Immature natural killer cell (primary cell): ENCODE results near the gene ZDHHC19. TPM values are rescaled to one million over a fixed set of nuclear protein-coding genes. Genes with fewer than 3 reads are reported as not detected.

Experiments
- DNase-seq, 3 donors: peaks; one replicate each; pipeline ENCODE4 v3.0.0; 2022; ENCODE audit warnings: mixed read lengths in 1 of 3
- H3K27ac Mint-ChIP-seq, 6 donors: one replicate each; pipeline ENCODE4 v1.8.0; 2020; ENCODE audit warnings: mixed read lengths in 6 of 6, mild to moderate bottlenecking in 5 of 6, inconsistent platforms in 4 of 6, moderate library complexity in 3 of 6
- H3K27me3 Mint-ChIP-seq, 3 donors: one replicate each; pipeline ENCODE4 v1.8.0; 2020 to 2021; ENCODE audit warnings: low read depth in 3 of 3, mild to moderate bottlenecking in 3 of 3, mixed read lengths in 3 of 3, moderate library complexity in 3 of 3, inconsistent platforms in 1 of 3
- H3K36me3 Mint-ChIP-seq, 3 donors: one replicate each; pipeline ENCODE4 v1.8.0; 2020; ENCODE audit warnings: mixed read lengths in 3 of 3, inconsistent platforms in 2 of 3, mild to moderate bottlenecking in 2 of 3
- H3K4me1 Mint-ChIP-seq, 2 donors: one replicate each; pipeline ENCODE4 v1.8.0; 2020; ENCODE audit warnings: inconsistent platforms in 2 of 2, mild to moderate bottlenecking in 2 of 2, mixed read lengths in 2 of 2, moderate library complexity in 1 of 2
- H3K4me3 Mint-ChIP-seq, 5 donors: one replicate each; pipeline ENCODE4 v1.8.0; 2020; ENCODE audit warnings: mild to moderate bottlenecking in 5 of 5, mixed read lengths in 5 of 5, inconsistent platforms in 3 of 5, moderate library complexity in 3 of 5
- H3K9me3 Mint-ChIP-seq, 6 donors: one replicate each; pipeline ENCODE4 v1.8.0; 2020; ENCODE audit warnings: mild to moderate bottlenecking in 6 of 6, mixed read lengths in 6 of 6, inconsistent platforms in 4 of 6, moderate library complexity in 3 of 6
- polyA plus RNA-seq, 3 donors: library from polyadenylated mRNA; unstranded; fragments of 300-500 nt; fragmentation: Illumina TruSeq; gene quantifications; one replicate each; pipeline ENCODE4 v1.2.3, GENCODE V29; 2021

Gene ZDHHC19
- polyA plus RNA-seq, 3 donors from 2014 or later = not detected

DNA sequence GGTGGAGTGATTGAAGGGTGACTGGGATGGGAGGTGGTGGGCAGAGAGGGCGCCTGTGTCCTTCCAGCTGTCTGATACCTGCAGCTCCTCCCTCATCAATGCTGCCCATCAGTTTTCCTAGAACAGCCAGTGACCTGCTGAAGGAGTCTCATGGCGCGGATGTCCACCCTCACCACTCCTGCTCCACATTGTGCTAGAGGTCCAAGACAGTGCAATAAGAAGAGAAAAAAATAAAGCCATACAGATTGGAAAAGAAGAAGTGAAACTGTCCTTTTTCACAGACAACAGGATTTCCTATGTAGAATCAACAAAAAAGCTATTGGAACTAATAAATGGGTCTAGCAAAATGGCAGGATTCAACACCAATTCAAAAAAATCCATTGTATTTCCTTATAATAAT, 7.4 kb downstream of the ZDHHC19 start:
- H3K27ac Mint-ChIP-seq = no peak overlapping the region

DNA sequence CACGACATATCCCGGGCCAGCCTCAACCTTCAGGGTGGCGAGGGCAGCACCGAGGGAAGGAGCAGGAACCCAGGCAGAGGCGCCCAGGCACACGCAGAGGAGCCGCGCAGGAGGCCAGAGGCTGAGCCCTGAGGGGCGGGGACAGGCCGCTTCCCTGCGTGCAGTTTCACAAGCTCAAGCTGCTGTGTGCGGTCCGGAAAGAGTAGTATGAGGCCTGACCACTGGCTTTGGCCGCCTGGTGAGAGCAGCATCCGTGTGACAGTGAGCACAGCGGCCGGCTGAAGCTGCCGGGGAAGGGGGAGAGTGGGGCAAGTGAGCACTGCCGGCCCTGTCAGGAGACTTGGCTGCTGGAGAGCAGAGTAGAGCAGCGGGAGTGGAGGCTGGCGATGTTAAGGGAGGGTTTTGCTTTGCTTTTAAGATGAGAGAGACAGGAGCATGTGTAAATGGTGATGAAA, 8.7 kb downstream of the ZDHHC19 start:
- H3K4me3 Mint-ChIP-seq = peak overlapping the region in 3 of 5 donors; percentile 15 to 65 (median 59)

More for the DNA sequence above, 7.4 kb downstream of the ZDHHC19 start:
- Mint-ChIP-seq H3K27me3 (peaks cover 2 to 5% (median 5%) of the 10 kb centered on the region in 3 donors), H3K4me3 (no peak overlapping the region), H3K4me1 (peaks cover 11 to 14% of the 10 kb centered on the region in 2 donors), H3K36me3 (no peaks in the 10 kb centered on the region), H3K9me3 (no peaks in the 10 kb centered on the region)
- DNase-seq = no peak

DNA sequence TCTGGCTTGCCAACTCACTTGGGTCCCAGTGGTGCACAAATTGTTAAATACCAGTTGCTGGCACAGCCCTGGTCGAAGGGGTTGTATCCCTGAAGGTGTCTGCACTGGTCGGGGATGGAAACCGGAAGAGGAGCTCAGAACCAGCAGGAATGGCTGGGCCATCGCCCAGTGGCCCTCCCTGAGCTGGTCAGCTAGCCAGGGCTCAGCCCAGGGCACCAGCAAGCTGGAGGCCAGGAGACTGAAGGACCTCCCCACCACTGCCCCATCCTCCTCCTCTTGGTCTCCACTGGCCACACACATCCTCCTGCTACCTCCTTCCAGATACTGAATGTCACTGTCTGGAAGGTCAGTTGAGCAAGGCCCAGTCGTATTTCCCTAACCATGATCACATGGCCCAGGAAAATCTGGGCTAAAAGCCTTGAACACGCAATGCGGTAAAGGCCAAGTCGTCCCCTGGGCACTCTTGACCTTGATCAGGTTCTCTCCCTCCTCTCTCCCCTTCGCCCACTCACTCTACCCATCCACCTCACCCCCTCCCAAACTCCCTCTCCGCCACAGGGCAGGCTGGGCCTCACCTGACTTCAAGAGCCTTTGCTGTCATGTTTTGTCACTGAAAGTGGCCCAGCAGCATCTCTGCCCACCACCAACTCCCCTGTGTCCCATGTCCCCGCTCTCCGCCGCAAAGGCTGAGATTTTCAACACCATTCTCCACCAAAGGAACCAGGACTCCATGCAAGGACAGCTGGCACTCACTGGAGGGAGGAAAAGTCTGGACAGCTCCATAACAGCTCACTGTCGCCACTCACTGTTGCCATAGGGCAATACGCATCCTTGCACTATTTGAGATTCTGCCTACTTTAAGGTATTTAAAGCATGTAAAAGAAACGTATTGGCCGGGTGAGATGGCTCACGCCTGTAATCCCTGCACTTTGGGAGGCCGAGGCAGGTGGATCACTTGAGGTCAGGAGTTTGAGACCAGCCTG, 12.1 kb downstream of the ZDHHC19 start:
- H3K9me3 Mint-ChIP-seq = no peaks in the 10 kb centered on the region
- no peak for DNase-seq
- H3K36me3 Mint-ChIP-seq = no peaks in the 10 kb centered on the region
- H3K4me3 Mint-ChIP-seq = no peak overlapping the region
- peaks cover 3 to 6% (median 3%) of the 10 kb centered on the region in 3 donors for H3K27me3 Mint-ChIP-seq
- H3K27ac Mint-ChIP-seq = no peak overlapping the region
- peaks cover 6% of the 10 kb centered on the region in 2 donors for H3K4me1 Mint-ChIP-seq

More for the DNA sequence above, 8.7 kb downstream of the ZDHHC19 start:
- peak in 1 of 3 donors; percentile 15 for DNase-seq
- Mint-ChIP-seq H3K27ac (peak overlapping the region in 2 of 6 donors; percentile 5 to 58), H3K9me3 (no peaks in the 10 kb centered on the region), H3K36me3 (no peaks in the 10 kb centered on the region), H3K27me3 (peaks cover 2 to 5% (median 3%) of the 10 kb centered on the region in 3 donors), H3K4me1 (peaks cover 11% of the 10 kb centered on the region in 2 donors)

DNA sequence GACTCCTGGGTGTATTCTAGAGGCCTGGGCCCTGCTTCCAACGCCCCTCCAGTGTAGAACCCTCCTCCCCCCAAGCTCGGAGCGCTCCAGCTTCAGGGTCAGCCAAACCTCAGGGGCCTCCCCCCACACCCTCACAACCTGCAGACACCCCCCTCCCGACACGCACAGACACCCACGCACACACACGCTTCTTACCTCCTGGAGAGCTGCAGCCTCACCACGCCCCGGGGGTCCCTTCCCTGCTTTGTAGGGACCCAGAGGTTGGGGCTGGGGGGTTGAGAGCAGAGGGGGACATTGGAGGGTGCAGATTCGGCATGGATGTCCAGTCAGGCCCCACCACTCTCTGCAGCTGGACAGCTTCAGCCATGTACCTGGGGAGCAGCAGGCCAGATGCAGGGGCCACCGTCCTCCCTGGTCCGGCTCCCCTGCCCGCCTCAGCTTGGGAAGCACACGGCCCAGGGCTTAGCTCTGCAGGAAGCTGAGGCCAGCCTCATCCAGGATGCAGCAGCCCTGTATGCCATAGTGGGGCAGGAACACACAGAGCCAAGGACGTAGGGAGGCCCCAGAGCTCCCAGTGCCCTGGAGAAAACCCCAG, 13.0 kb downstream of the ZDHHC19 start:
- H3K27me3 Mint-ChIP-seq = peaks cover 0 to 5% (median 3%) of the 10 kb centered on the region in 3 donors
- H3K4me1 Mint-ChIP-seq = peaks cover 6% of the 10 kb centered on the region in 2 donors
- no peaks in the 10 kb centered on the region for H3K36me3 Mint-ChIP-seq
- no peak overlapping the region for H3K27ac Mint-ChIP-seq
- no peak overlapping the region for H3K4me3 Mint-ChIP-seq
- no peak for DNase-seq
- no peaks in the 10 kb centered on the region for H3K9me3 Mint-ChIP-seq

DNA sequence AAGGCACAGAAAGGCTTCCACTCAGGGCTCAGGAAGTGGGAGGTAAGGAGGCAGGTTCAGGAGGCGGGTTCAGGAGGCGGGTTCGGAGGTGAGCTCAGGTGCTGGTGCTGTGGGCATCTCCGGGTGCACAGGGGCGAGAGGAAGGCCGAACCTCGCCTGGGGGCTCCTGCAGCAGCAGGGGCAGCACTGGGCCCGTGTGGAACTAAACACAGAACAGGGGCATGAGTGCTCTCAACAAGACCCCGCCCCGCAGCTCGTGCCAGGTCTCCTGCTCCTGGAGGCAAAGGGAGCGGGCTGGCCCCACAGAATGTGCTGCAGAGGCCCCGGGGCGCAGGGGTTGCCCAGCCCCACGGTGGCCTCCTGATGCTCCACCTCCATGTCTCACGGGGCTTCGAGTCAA, 13.7 kb downstream of the ZDHHC19 start:
- Mint-ChIP-seq H3K9me3 (no peaks in the 10 kb centered on the region), H3K27me3 (peaks cover 0 to 5% (median 3%) of the 10 kb centered on the region in 3 donors)
- no peak for DNase-seq

DNA sequence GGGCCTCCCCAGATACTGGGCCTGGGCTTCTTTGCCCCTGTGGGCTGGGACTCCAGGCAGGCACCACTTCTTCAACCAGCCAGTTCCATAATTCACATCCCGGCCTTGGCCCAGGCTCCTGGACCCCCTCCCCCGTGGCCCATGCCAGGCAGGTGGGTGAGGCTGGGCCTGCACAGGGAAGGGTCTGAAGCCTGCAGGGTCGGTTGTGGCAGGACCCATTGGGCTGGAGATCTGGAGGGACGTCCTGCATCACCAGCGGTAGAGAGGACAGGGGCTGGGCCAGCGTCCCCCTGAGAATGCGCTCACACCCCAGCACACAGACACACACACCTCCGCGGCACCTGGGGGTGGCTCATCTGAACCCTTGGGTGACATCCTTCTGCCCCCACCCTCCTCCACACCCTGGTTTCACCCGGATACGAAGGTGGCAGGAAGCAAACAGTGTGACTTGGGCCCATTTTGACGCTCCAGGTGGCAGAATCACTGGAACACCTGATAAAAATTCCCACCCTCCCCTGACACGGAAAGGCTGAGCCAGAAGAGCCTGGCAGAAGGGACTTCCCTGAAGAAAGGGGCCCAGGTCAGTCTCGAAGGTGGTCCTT, 15.4 kb downstream of the ZDHHC19 start:
- no peak for DNase-seq
- no peak overlapping the region for H3K4me3 Mint-ChIP-seq
- no peaks in the 10 kb centered on the region for H3K36me3 Mint-ChIP-seq
- no peaks in the 10 kb centered on the region for H3K4me1 Mint-ChIP-seq
- H3K9me3 Mint-ChIP-seq = no peaks in the 10 kb centered on the region
- H3K27ac Mint-ChIP-seq = no peak overlapping the region
- peaks cover 0 to 5% (median 0%) of the 10 kb centered on the region in 3 donors for H3K27me3 Mint-ChIP-seq

More for the DNA sequence above, 13.7 kb downstream of the ZDHHC19 start:
- Mint-ChIP-seq H3K4me3 (no peak overlapping the region), H3K27ac (no peak overlapping the region), H3K4me1 (peaks cover 2 to 3% of the 10 kb centered on the region in 2 donors), H3K36me3 (no peaks in the 10 kb centered on the region)

DNA sequence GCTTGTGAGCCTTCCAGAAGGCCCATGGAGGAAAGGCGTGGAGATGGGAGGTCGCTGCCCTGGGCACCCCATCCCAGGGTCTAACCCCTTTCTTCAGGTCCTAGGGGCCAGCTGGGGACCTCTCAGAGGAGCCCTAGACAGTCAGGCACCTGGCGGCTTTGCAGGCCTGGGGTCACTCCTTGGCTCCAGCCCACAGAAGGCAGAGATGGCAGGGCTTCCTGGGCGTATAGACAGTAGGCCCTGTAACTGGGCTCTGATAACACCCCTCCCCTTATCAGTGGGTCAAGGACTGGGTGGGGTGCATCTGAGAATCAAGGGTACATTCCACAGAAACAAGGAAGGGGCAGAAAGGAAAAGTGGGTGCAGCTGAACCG, 16.7 kb downstream of the ZDHHC19 start:
- Mint-ChIP-seq H3K27me3 (peaks cover 0 to 5% (median 0%) of the 10 kb centered on the region in 3 donors), H3K27ac (no peak overlapping the region), H3K4me3 (no peak overlapping the region), H3K36me3 (no peaks in the 10 kb centered on the region), H3K4me1 (no peaks in the 10 kb centered on the region), H3K9me3 (no peaks in the 10 kb centered on the region)
- DNase-seq = no peak

DNA sequence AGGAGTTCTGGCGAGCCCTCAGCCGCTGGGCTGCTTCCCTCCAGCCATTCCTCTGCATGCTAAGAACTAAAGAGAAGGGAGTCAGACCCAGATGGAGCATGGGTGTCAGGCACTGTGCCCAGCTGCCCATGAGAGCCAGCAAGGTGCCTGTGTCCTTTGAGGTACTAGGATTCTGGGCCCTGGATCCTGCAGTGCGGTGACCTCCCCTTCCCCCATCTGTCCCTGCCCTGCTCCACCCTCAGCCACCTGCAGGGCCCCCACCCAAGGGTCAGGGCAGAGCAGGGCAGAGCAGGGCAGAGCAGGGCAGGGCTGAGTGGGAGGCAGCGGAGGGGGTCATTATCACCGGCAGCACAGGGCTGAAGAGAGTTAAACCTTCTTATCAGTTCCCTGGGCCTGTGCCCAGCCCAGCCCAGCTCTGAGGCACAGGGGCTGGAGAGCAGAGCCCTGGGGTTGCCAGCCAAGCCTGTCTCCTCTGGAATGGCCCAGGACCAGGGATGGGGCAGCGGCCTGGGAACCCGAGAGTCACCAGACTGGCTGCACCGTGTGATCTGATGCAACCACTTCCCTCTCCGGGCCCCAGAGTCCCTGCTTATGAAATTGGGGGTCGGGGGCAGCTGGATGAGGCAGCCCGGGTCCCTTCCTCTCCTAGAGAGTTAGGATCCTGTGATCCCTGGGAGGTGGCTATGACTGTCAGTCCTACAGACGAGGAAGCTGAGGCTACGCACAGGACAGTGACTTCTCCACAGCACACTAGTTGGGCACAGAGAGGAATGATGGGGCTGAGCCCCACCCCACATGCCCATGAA, 17.3 kb downstream of the ZDHHC19 start:
- peaks cover 0 to 5% (median 0%) of the 10 kb centered on the region in 3 donors for H3K27me3 Mint-ChIP-seq
- no peaks in the 10 kb centered on the region for H3K9me3 Mint-ChIP-seq
- DNase-seq = no peak
- no peaks in the 10 kb centered on the region for H3K36me3 Mint-ChIP-seq
- no peaks in the 10 kb centered on the region for H3K4me1 Mint-ChIP-seq
- H3K4me3 Mint-ChIP-seq = no peak overlapping the region
- no peak overlapping the region for H3K27ac Mint-ChIP-seq

DNA sequence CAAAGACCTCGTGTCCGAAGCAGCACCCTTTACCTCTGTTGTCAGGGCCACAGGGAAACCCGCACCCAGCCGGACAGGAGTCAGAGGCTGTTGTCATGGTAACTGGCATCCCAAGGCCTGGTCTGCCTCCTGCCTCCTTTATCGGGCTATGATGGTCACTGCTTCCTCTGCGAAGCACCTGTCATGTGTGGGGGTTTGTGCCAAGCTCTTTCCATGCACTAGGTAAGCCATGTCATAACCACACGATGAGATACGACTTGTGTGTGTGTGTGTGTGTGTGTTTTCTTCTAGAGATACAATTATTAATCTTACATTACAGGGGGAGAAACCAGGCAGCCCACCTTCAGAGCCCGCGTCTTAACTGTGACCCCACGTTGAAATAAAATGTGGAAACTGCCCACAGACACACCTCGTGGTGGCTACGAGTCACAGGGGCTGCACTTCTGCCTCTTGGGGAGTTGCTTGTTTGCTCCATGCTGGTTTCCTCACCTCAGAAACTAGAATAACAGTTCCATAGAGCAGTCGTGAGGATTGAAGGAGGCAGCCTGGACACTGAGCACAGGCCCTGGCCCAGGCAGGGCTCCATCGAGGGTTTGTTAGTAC, 18.0 kb downstream of the ZDHHC19 start:
- no peaks in the 10 kb centered on the region for H3K36me3 Mint-ChIP-seq
- DNase-seq = no peak
- peak overlapping the region in 1 of 6 donors; percentile 13 for H3K27ac Mint-ChIP-seq
- no peak overlapping the region for H3K4me3 Mint-ChIP-seq
- H3K9me3 Mint-ChIP-seq = no peaks in the 10 kb centered on the region
- peaks cover 0 to 5% (median 0%) of the 10 kb centered on the region in 3 donors for H3K27me3 Mint-ChIP-seq
- H3K4me1 Mint-ChIP-seq = no peaks in the 10 kb centered on the region

GRCh38 chr3:196192524-196193051, 18.6 kb downstream of the ZDHHC19 start:
- H3K27ac Mint-ChIP-seq = peak overlapping the region in 5 of 6 donors; percentile 17 to 68 (median 49)
- H3K27me3 Mint-ChIP-seq = peaks cover 0 to 5% (median 0%) of the 10 kb centered on the region in 3 donors
- no peak overlapping the region for H3K4me3 Mint-ChIP-seq
- H3K4me1 Mint-ChIP-seq = no peaks in the 10 kb centered on the region
- no peak for DNase-seq
- no peaks in the 10 kb centered on the region for H3K36me3 Mint-ChIP-seq
- H3K9me3 Mint-ChIP-seq = no peaks in the 10 kb centered on the region

DNA sequence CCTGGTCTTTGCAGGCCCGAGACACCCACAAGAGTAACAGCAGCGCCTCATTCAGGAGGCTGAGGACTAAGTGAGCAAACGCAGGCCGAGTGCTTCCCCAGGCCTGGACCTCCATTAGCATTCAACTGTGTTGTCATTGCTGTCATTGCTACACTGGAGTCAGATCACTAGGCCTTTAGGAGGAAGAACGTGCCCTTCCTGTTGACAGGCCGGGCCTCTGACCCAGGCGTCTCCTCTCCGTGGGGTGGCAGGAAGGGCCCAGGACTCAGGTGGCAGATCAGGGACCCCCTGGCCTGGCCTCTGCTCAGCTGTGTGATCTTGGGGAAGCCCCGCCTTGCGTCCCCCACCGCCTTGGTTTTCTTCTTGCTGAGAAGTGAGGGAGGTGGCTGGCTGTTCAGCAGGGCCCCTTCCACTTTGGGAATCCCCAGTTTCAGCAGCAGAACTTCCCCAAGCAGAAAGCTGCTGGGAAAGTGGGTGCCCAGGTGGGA, 19.1 kb downstream of the ZDHHC19 start:
- peaks cover 0 to 2% of the 10 kb centered on the region in 2 donors for H3K4me1 Mint-ChIP-seq
- H3K27me3 Mint-ChIP-seq = peaks cover 0 to 5% (median under 1%) of the 10 kb centered on the region in 3 donors
- peak in 2 of 3 donors; percentile 11 to 25 for DNase-seq
- peak overlapping the region in 5 of 6 donors; percentile 17 to 68 (median 45) for H3K27ac Mint-ChIP-seq
- peak overlapping the region in 1 of 5 donors; percentile 25 for H3K4me3 Mint-ChIP-seq
- H3K9me3 Mint-ChIP-seq = no peaks in the 10 kb centered on the region
- H3K36me3 Mint-ChIP-seq = no peaks in the 10 kb centered on the region

DNA sequence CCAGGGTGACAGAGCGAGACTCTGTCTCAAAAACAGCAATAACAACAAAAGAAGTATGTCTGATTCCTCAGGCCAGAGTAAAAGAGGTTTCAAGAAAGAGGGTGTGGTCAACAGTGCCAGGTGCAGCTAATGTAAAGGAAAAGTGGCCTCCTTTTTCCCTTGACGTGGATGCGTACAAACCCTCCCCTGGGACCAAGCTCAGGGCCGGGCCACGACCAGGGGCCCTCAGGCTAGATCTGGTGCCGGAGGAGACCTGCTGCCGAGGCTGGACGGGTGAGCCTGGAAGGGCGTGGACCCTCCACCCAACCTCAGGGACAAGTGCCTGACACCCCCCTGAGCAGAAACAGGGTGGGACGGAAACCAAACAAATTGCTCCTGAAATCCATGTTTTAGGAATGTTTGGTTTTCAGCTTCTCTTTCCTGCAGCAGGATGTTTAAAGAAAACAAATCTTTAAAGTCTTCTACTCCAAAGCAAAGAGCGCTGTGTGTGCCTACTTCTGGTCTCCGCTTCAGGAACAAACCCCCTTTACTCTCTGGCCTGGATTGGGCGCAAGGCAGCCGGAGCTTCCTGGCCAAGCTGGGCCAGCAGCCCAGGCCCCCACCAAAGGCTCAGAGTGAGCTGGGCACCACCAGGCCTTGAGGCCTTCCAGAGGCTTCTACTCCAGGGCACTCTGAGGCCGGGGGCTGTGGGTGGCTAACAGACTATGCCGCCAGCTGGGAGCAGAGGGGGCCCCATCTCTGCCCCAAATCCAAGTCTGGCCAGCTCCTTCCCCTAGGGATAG, 21.4 kb downstream of the ZDHHC19 start:
- H3K36me3 Mint-ChIP-seq = no peaks in the 10 kb centered on the region
- DNase-seq = no peak
- peaks cover 0 to 3% (median 2%) of the 10 kb centered on the region in 3 donors for H3K27me3 Mint-ChIP-seq
- no peaks in the 10 kb centered on the region for H3K9me3 Mint-ChIP-seq
- no peak overlapping the region for H3K4me3 Mint-ChIP-seq
- no peak overlapping the region for H3K27ac Mint-ChIP-seq
- H3K4me1 Mint-ChIP-seq = peaks cover 0 to 6% of the 10 kb centered on the region in 2 donors
